Fibroblast of gingiva (primary cell): ENCODE measurements around the gene DNAJC15.
A peak's percentile ranks its signal among the peaks of the same experiment; 100 is the strongest.

ENCODE experiments used
- DNase-seq: peaks from one replicate; pipeline ENCODE4 v3.0.0-alpha.2; 2011; ENCODE audit warnings: low read depth

Gene DNAJC15

DNA sequence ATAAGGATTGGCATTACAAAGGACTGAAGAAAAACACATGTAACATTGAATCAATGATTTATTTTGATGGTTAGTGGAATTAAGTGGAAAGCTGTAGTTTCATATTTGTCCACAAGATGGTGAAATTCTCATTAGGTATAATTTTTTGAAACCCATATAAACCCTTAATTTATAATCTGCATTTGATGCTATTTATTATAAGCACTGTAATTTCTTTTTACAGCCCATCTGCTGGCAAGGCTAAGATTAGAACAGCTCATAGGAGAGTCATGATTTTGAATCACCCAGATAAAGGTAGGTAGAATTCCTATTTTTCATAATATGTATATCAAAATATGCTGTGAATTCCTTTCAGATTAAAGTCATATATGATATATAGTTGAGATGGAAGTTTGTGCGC lies 62.2 kb downstream of the DNAJC15 start:
- peak; percentile 41 for DNase-seq

DNA sequence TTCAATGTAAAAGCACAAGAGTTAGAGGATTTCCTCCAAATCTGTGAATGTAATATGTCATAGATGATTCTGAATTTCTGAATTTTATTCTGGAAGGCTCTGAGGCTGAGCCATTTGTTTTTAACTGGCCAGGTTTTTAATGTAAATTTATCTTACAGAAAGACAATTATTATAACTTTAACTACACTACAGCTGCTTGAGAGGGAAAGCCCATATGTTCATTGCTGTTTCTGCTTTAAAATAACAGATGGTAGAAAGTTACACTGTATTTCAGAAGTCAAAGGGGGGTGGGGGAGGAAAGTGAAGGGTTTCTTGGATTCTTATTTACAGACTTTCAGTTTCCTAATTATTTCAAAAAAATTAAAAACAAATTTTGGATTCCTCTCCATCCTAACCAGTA lies 62.8 kb downstream of the DNAJC15 start:
- no peak for DNase-seq

- DNase-seq, result peak; percentile 48
These were observed 64.7 kb downstream of the DNAJC15 start for GRCh38 chr13:43088093-43088511.

- DNase-seq, result no peak
These were observed 66.6 kb downstream of the DNAJC15 start for GRCh38 chr13:43089912-43090498.

- no peak for DNase-seq
These were observed 71.5 kb downstream of the DNAJC15 start for GRCh38 chr13:43094901-43095300.

DNA sequence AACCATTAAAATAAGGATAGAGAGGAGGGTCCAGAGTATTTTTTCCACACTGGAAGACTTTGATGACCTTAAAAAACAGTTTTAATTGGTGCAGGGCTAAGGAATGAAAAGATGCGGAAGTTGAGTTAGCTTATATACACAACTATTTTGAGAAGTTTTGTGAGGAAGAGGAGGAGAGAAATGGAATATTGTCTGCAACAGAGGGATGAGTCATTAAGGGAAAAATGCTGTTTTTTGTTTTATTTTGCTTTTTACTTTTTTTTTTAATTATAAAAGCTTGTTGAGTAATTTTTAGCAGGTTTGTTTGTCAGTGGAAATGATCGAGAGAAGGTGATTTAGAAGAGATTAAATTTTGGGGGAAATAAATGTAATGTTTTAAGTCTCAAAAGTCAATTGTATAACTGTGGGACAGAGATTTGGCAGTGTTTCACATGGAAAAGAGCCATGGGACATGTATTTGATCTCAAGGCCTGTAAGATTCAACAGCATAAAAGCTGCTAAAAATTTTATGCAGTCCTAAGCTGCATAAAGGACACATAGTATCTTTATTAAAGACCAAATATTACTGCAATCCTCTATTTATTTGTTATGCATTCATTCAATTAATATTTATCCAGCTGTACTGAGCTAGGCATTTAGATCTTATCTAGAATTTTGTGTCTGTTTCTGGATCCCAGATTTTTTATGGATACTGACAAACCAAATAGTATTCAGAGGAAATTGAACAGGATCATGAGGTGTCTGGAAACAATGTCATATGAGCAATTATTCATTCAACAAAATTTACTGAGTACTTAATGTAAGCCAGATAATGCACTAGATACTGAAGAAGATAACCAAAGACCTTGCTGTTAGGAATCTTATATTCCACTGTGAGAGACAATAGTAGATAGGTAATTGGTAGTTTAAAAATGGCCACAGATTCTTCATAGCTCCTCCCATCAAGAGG lies 72.7 kb downstream of the DNAJC15 start:
- DNase-seq, result peak; percentile 20

DNA sequence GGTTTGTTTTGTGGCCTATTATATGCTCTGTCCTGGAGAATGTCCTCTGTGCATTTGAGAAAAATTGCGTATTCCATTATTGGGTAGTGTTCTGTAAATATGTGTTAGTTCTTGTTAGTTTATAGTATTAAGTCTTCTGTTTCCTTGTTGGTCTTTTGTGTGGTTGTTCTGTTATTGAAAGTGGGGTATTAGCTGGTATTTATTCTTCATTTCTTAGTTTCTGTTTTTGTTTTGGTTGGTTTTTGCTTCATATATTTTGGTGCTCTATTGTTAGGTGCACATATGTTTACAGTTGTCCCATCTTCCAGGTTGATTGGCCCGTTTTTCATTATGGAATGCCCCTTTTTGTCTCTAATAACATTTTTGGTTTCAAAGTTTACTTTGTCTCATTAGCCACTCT lies 77.3 kb downstream of the DNAJC15 start:
- no peak for DNase-seq

GRCh38 chr13:43102304-43102703 lies 78.9 kb downstream of the DNAJC15 start:
- no peak for DNase-seq

DNA sequence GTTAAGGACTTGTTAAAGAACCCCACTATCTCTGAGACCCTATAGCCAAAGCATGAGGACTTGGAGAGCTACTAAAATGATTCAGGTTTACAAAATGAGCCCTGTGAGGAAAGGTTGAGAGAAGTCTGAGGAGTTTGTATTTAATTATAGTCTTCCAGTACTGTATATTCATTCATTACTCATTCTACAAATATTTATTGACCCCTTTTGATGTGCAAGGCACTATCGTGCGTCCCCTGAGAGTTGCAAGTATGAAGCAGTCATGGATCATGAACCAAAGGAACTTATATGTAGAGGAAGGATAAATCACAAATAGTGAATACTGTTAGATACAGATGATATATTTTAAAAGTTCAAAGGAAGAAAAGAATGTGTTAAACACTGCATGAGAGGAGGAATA lies 84.4 kb downstream of the DNAJC15 start:
- peak; percentile 34 for DNase-seq

- no peak for DNase-seq
These were observed 86.7 kb downstream of the DNAJC15 start for GRCh38 chr13:43110036-43110435.

DNA sequence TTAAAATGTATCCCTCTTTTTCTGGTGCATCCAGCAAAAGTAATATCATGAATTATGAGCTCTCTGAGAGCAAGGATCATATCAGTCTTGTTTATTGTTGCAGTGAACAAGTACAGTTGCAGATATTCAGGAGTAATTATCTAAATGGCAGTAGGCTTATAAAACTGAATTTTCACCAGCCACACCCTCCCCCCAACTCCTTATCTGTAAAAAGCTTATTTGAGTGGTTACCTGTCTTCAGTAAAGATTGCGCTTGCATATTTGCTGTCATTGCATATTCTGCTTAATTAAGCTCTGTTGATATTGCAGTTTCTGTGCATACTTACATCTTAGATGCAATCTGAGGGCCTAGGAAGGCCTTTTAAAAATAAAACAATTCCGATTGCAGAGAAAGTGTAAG lies 87.3 kb downstream of the DNAJC15 start:
- no peak for DNase-seq

DNA sequence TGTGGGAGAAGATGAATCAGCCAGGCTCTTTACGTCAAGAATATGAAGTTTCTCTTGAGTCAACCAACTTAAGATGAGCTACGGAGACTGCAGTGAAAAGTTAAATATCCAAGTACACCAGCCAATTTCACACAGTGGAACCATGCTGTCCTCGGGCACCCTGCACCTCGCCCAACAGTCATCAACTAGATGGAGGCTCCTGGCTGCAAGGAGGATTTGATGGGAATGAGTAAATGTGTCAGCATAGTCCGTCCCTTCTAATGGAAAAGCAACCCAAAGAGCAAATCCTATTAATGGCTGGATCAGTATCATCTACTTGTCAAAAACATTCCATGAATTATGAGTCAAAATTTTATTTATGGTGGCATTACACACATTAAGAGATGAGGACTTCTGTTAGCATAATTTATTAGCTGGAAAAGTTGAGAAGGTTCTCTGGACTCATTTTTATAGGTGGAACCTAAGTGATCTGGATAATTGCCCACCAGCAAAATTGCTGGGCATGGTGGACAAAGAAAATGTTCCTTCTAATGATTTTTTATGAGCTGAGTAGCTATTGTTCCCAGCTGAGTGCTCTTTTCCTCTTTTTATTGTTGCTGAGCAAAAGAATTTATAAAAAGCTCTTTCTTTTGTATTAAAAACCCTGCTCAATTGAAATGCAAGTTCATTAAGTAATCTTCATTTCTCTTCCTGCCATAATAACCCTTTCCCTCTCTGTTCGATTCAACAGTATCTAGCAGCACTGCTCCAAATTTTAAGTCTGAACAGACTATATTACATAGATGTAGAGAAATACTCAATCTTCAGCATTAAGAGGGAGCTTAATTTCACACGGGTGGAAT lies 88.4 kb downstream of the DNAJC15 start:
- DNase-seq, result no peak

- no peak for DNase-seq
These were observed 90.2 kb downstream of the DNAJC15 start for GRCh38 chr13:43113603-43114002.

GRCh38 chr13:43114504-43114903 lies 91.1 kb downstream of the DNAJC15 start:
- DNase-seq, result no peak

- DNase-seq, result no peak
These were observed 91.8 kb downstream of the DNAJC15 start for GRCh38 chr13:43115141-43115540.

DNA sequence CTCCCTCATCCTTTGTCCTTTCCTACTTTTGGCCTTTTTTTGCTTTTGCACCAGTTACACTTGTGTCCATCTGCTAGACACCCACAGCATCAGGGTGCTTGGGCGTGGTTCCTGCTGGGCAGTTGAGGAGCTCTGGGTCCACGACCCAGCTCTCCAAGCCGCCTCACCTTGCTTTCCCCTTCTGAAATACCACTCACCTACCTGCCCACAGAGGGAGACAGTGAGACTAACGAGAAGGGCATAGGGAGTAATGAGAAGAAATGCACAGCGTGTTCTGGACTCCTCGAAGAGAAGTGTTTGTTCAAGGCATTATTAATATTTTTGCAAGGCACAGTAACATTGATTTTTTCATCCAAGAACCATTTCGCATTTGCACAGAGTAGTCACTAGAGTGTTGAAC lies 92.9 kb downstream of the DNAJC15 start:
- DNase-seq, result no peak

DNA sequence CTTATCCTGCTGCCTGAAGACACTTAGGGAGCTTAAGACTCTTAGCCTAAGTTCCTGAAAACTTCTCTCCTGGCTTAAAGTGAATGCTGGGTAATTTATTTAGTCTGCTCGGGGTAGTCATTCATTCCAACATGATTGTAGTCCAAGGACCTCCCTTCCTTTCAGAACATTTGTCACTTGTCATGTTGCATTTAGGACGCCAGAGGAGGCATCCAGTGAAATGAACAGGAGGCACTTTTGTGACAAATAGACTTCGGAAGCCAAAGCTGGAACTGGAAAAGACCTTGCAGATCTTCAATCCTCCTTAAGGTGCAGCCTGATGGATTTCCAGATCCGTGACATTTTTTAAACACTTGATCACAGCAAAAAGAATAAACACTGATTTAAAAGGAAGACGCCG lies 95.1 kb downstream of the DNAJC15 start:
- no peak for DNase-seq

- DNase-seq, result no peak
These were observed 95.8 kb downstream of the DNAJC15 start for GRCh38 chr13:43119206-43119605.

DNA sequence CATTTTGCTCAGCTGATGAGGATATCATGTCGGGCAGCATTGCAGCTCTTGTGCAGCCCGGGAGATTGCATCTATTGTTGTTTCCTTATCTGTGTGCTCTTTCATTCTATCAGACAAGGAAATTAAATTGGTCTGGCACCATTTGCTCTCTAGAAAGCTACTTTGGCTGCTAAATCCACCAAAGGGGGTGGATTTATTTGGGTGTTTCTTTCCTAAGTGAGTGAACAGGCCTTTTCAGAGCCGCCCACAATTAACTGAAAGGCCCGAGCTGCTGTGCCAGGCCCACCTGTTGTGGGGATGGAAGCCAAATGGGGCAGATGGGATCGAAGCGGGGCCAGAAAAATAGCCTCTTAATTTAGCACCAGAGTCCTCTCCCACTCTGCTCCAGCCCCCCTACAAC lies 99.4 kb downstream of the DNAJC15 start:
- no peak for DNase-seq

DNA sequence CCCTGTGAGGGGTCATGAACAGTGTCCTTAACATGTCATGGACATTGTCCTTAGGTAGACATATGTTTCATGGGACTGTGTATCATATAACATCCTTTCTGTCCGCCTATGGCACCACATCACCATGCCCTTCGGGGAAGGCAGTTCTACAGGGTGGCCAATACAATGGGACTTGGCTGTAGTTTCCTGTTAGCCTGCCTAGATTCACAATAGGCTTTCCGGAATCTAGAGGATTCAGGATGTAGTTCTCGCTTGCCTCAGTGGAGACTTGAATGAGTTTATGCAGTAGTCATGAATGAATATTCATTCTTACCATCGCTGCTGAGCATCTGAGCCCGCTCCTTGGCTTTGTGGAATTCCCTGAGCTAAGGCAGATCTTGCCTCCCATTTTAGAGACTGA lies 100.5 kb downstream of the DNAJC15 start:
- no peak for DNase-seq

- no peak for DNase-seq
These were observed 101.1 kb downstream of the DNAJC15 start for GRCh38 chr13:43124490-43124889.

DNA sequence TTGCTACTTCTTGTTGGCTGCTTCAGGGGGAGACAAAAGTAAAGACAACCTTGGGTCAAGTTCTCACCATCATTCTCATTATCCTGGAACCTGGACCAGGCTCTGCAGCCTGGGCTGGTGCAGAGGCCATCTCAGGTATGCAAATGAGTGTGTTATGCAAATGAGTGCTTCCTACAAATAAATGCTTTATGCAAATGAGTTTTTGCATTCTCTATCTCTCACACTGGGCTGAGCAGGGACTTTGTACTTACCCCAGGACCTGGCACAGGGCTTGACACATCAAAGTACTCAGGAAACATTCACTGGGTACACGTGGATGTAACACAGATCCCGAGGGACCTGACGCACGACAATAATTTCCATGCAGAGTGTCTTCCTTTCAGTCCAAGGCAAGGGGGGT lies 103.0 kb downstream of the DNAJC15 start:
- no peak for DNase-seq
